SJSA1 (cell line): ENCODE measurements around the gene HIPK2. TPM values are rescaled to one million over a fixed set of nuclear protein-coding genes. Genes with fewer than 3 reads are reported as not detected.

Experiments used
- DNase-seq, 2 experiments: peaks; one replicate each; pipeline ENCODE4 v3.0.0-alpha.2; 2015 to 2020; ENCODE audit warnings: low spot score in 2 of 2, low read depth in 1 of 2
- H3K27ac ChIP-seq: fragments of 250-450 bp; sonication (Bioruptor Pico); 2 replicates; pipeline ENCODE4 v1.5.1; 2020; ENCODE audit warnings: mild to moderate bottlenecking, moderate library complexity
- H3K27me3 ChIP-seq: fragments of 250-450 bp; sonication (Bioruptor Pico); replicated peaks from 2 replicates; pipeline ENCODE4 v1.5.1; 2020; ENCODE audit warnings: mild to moderate bottlenecking, moderate library complexity
- H3K36me3 ChIP-seq: fragments of 250-450 bp; sonication (Bioruptor Pico); 2 replicates; pipeline ENCODE4 v1.5.1; 2020; ENCODE audit warnings: mild to moderate bottlenecking
- H3K4me1 ChIP-seq: fragments of 250-450 bp; sonication (Bioruptor Pico); replicated peaks from 2 replicates; pipeline ENCODE4 v1.6.1; 2021; ENCODE audit warnings: mild to moderate bottlenecking
- H3K4me3 ChIP-seq: fragments of 250-450 bp; sonication (Bioruptor Pico); 2 replicates; pipeline ENCODE4 v1.5.1; 2020; ENCODE audit warnings: mild to moderate bottlenecking
- H3K9me3 ChIP-seq: fragments of 250-450 bp; sonication (Bioruptor Pico); replicated peaks from 2 replicates; pipeline ENCODE4 v1.5.1; 2020; ENCODE audit warnings: mild to moderate bottlenecking
- total RNA-seq: library from RNA; depleted of rRNA; stranded (reverse); fragments of >200 nt; shearing (Covaris generic); gene quantifications from 2 replicates; pipeline ENCODE4 v1.2.3, GENCODE V29; 2014

Gene HIPK2
- total RNA-seq, 1 experiment from 2014 or later: 10.9 TPM

DNA sequence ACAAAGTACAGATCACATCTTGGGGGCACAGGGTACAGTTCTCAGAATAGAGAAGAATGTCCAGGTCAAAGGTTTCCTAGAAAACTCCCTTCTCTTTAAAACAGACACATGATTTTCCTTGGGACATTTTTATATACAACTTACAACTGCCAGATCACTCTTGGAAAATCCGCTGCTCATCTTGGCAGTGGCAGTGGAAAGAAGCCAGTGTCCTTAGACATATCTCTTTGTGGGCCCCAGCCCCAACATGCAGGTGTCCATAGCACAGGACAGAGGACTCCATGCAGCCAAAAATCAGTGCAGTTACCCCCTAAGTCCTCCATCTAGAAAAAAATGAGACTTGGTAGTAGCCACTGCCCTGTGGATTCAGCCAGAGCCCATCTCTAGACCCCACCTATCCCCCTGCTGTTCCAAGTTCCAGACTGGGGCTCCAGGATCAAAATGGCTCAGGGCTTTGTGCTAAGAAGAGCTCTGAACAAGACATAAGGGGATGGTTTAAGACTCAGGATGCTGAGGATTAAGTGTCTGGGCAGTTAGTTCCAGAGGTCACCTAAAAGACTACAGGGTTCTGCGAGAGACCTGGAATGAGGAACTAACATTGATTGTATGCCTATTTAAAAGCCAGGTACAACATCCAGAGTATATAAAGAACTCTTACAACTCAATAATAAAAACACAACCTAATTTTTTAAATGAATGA, 34.4 kb downstream of the HIPK2 start:
- Histone ChIP-seq H3K36me3 (peaks cover 10% of the 10 kb centered on the region), H3K27me3 (no peaks in the 10 kb centered on the region), H3K27ac (no peak overlapping the region), H3K4me3 (no peak overlapping the region), H3K9me3 (no peaks in the 10 kb centered on the region), H3K4me1 (peaks cover 25% of the 10 kb centered on the region)
- no peak for DNase-seq

DNA sequence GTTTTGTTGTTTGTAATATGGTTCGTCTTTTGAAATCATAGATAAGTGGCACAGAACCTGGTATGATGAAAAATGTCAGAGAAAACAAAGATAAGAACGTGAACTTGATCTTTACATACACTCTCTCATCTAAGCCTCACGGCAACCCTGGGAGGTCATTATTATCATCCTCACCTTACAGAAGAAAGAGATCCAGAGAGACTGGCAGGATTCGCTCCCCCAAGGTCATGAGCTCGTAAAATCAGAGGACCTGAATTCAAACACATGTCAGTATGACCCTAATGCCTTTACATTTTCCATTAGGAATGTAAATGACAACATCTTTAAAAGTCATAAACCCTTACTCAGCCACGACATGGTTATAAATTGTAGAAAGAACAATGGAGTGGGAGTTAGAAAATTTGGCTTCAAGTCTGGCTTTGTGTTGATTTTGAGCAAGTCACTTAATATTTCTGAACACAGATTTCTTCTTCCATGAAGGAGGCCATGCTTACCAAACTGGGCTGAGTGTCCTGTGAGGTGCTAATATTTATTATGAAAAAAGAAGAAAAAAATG, 35.9 kb downstream of the HIPK2 start:
- H3K27me3 ChIP-seq: no peaks in the 10 kb centered on the region
- peaks cover 10% of the 10 kb centered on the region for H3K36me3 ChIP-seq
- no peak for DNase-seq
- H3K4me1 ChIP-seq: peaks cover 39% of the 10 kb centered on the region
- H3K9me3 ChIP-seq: no peaks in the 10 kb centered on the region
- H3K27ac ChIP-seq: no peak overlapping the region
- H3K4me3 ChIP-seq: no peak overlapping the region

DNA sequence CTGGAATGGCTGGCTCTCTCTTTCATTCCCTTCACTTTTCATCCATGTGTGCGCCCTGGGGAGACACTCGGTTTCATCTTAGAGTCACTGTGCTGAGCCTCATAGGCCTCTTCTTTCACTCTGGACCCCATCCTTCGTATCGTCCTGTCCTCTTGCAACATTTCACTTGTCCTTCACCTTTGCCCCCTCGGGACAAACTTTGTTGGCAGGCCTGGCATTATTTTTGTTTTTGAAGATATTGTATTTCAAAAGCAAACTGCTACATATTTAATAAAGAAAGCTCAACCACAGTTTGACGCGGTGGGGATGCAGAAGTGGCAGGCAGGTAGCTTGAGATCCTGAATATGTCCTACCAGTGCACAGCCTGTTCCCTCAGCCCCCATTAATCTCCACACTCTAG, 36.6 kb downstream of the HIPK2 start:
- H3K4me3 ChIP-seq: no peak overlapping the region
- peaks cover 39% of the 10 kb centered on the region for H3K4me1 ChIP-seq
- H3K27ac ChIP-seq: no peak overlapping the region
- H3K36me3 ChIP-seq: peaks cover 10% of the 10 kb centered on the region
- no peaks in the 10 kb centered on the region for H3K27me3 ChIP-seq
- no peak for DNase-seq
- H3K9me3 ChIP-seq: no peaks in the 10 kb centered on the region

DNA sequence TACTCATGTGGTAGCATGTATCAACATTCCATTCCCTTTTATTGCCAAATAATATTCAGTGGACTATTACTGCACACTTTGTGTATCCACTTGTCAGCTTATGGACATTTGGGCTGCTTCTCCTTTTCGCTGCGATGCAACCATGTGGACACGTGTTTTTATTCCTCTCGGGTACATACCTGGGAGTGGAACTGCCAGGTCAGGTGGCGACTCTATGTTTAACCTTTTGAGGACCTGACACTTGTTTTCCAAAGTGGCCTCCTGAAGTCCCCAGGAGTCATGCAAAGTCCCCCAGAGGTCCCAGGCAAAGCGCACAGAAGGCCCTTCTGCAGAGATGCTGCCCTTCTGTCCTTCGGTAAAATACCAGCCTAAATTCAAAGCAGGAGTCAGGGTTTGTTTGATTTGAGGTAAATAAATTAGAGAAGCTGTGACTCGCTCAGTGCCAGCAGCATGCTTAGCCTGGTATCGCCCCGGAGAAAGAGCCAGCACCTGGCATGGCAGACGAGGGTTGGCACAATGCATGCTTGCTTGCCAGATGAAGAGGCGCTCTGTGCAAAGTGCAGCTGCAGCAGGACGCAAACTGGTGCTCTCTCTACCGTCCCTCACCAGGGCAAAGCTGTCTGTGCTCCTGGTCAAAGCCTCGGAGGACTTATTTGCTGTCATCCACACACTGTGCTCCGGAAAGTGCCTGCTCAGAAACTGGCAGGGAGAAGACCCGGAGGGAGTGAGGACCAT, 37.8 kb downstream of the HIPK2 start:
- Histone ChIP-seq H3K27ac (no peak overlapping the region), H3K4me3 (no peak overlapping the region), H3K36me3 (peaks cover 14% of the 10 kb centered on the region), H3K4me1 (peaks cover 42% of the 10 kb centered on the region), H3K27me3 (no peaks in the 10 kb centered on the region), H3K9me3 (no peaks in the 10 kb centered on the region)
- DNase-seq: no peak

DNA sequence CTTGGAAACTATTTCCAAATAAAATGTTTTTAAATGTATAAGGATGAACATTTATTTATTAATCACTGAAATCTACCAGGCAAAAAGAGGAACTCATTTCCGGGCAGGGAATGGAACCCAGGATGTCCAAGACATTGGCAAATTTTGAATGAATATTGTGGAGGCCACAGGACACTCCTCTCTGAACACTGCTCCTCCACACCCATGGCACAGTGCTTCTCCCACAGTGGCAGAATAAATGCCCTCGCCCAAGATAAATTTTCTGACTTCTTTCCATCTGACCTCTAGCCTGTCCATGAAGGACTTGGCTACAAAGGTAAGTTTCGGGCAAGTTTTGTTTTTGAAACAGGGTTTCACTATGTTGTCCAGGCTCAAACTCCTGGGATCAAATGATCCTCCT, 39.0 kb downstream of the HIPK2 start:
- H3K9me3 ChIP-seq: no peaks in the 10 kb centered on the region
- no peak for DNase-seq
- H3K27ac ChIP-seq: no peak overlapping the region
- H3K4me3 ChIP-seq: no peak overlapping the region
- peaks cover 12% of the 10 kb centered on the region for H3K36me3 ChIP-seq
- H3K27me3 ChIP-seq: no peaks in the 10 kb centered on the region
- peaks cover 55% of the 10 kb centered on the region for H3K4me1 ChIP-seq

DNA sequence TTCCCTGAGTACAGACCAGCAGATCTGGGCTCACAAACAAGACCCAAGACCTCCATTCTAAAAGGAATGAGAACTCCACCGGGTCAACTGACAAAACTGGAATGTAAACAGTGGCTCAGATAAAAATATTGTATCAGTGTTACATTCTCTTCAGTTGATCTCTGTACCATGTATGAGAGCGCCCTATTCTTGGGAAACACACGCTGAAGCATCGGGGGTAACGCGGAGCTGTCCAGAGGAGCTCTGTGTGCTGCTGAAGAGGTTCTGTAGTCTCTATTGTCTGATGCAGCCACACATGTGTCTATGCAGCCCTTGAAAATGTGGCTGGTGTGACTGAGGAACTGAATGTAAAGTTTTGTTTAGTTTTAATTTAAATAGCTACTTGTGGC, 39.7 kb downstream of the HIPK2 start:
- Histone ChIP-seq H3K36me3 (peaks cover 12% of the 10 kb centered on the region), H3K27me3 (no peaks in the 10 kb centered on the region), H3K27ac (no peak overlapping the region), H3K9me3 (no peaks in the 10 kb centered on the region), H3K4me3 (no peak overlapping the region), H3K4me1 (peaks cover 56% of the 10 kb centered on the region)
- peak in 1 of 2 experiments; percentile 26 for DNase-seq

DNA sequence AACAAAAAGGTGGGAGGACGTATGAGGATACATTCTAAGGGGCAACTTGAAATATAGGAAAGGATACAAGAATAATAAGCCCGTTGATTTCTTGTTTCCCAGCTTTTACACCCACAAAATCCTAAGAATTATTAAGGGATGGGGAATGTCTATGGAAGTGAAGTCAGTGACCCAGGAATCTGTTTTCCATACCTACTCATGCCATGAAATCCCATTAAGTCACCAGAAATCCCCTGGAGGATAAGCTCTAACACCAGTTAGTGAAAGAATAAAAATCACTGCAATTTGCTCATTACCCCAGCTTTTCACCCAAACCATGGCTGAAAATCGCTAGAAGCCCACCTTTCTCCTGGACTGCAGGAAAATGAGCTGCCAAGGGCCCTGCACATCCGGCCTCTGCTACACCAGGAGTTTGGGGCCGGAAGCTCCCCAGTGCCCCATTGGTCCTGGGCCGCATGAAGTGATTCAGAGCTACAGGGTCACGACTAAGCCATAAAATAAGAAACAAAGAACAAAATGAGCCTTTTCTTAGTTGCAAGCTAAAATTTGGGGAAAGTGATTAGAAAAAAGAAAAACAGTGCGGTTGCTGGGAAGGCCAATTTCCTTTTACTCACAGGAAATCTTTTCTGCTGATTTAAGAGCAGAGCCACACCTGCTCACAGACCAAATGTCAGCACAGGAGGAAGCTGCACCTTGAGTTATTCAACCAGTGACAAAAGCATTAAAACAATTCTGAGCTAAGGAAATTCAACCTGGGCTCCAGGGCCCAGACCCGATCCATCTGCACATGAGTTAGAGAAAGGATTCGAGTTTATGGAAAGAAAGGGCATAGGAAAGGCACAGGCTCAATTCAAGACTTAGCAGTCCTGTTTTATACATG, 40.3 kb downstream of the HIPK2 start:
- Histone ChIP-seq H3K4me1 (peaks cover 56% of the 10 kb centered on the region), H3K27ac (no peak overlapping the region)
- no peak for DNase-seq

DNA sequence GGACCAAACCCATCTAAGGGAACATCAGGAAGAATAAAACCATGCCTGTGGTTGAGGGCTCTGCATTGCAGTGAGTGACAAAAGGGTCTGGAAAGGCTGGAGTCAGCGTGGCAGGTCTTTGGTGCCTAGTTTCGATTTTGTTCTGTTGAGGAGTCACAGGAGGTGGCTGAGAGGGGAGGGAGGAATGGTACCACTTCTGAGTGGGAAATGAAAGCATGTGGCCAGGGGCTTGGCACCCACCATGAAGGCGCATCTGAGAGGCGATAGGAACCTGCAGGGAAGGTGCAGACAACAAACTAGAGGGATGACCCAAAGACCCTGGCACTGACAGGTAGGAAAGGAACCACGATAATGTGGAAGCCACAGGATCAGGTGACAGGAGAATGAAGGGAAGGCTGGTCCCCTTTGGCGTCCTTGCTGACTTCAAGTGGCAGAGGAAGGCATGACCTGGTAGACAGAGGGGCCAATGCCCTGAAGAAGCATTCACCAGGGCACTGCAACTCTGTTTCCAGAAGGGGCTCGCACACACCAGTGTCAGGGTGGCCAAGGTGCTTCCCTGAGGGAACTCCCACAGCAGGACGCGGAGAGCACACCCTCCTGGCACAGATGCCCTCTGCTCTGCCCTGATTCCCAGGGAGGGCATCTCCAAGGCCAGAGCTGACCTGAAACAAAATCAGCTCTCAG, 41.7 kb downstream of the HIPK2 start:
- DNase-seq: no peak
- no peaks in the 10 kb centered on the region for H3K9me3 ChIP-seq
- peaks cover 56% of the 10 kb centered on the region for H3K4me1 ChIP-seq
- H3K27ac ChIP-seq: no peak overlapping the region
- no peaks in the 10 kb centered on the region for H3K27me3 ChIP-seq
- H3K4me3 ChIP-seq: no peak overlapping the region
- peaks cover 10% of the 10 kb centered on the region for H3K36me3 ChIP-seq

More for the DNA sequence above, 40.3 kb downstream of the HIPK2 start:
- Histone ChIP-seq H3K9me3 (no peaks in the 10 kb centered on the region), H3K27me3 (no peaks in the 10 kb centered on the region), H3K36me3 (peaks cover 16% of the 10 kb centered on the region), H3K4me3 (no peak overlapping the region)

DNA sequence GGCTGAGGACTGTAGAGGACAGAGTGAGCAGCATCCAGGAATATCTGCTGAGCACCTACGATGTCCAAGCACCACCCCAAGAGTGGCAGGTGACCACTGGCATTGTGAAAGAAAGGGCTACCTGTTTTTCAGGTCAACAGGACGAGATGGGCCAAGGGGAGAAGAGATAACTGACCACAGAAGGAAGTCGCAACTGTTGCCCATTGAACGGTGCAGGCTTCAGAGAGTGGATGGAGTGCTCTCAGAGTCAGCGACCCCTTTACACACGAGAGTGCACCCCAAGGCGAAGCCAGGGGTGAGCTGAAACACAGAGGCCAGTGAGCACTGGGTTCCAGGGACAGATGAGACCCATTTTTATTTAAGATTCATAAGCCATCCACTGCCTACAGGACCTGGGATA, 42.3 kb downstream of the HIPK2 start:
- no peaks in the 10 kb centered on the region for H3K27me3 ChIP-seq
- no peak overlapping the region for H3K4me3 ChIP-seq
- H3K36me3 ChIP-seq: peaks cover 10% of the 10 kb centered on the region
- DNase-seq: no peak
- H3K9me3 ChIP-seq: no peaks in the 10 kb centered on the region
- H3K27ac ChIP-seq: no peak overlapping the region
- H3K4me1 ChIP-seq: peaks cover 56% of the 10 kb centered on the region

DNA sequence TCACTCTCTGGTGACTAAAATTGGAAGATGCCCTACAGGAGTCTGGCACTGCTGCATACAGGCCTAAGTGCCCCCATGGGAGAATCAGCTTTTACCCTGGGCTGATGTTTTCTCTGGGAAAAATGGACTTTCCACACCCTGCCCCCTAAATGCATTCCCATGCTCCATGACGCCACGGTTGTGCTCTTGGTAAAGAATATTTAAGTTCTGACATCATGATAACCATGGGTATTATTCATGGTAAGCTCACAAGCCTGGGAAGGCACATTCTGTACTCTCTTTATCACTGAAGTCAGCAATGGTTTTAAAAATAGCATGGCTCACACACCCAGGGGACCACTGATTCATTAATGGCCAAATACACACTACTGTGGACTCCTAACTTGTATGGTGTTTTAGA, 43.4 kb downstream of the HIPK2 start:
- Histone ChIP-seq H3K27me3 (no peaks in the 10 kb centered on the region), H3K36me3 (peaks cover 10% of the 10 kb centered on the region; the same call in 1 of the 2 replicates), H3K4me3 (no peak overlapping the region), H3K27ac (peak overlapping the region; percentile 22; the same call in 1 of the 2 replicates), H3K9me3 (no peaks in the 10 kb centered on the region), H3K4me1 (peaks cover 56% of the 10 kb centered on the region)
- DNase-seq: peak in 1 of 2 experiments; percentile 39

DNA sequence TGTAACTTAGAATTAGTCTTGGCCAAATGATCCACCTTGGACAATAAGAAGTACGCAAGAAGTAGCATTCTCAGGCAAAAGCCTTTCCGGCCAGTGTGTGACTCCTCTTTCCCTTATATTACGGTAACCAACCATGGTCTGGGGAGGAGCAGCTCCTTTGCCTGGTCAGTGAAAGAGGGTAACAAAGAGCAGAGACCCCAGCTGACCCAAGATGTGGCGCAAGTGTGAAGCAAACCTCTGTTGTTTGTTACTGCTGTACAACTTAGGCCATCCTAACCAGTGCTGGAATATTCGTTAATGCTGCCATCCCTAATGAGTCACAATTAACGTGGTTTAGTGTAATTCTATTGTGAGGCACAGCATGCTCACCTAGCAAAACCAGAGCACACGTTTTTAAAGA, 44.0 kb downstream of the HIPK2 start:
- Histone ChIP-seq H3K27me3 (no peaks in the 10 kb centered on the region), H3K4me3 (no peak overlapping the region), H3K36me3 (peaks cover 10% of the 10 kb centered on the region; the same call in 1 of the 2 replicates), H3K4me1 (peaks cover 56% of the 10 kb centered on the region), H3K9me3 (no peaks in the 10 kb centered on the region), H3K27ac (peak overlapping the region; percentile 22; the same call in 1 of the 2 replicates)
- DNase-seq: no peak

DNA sequence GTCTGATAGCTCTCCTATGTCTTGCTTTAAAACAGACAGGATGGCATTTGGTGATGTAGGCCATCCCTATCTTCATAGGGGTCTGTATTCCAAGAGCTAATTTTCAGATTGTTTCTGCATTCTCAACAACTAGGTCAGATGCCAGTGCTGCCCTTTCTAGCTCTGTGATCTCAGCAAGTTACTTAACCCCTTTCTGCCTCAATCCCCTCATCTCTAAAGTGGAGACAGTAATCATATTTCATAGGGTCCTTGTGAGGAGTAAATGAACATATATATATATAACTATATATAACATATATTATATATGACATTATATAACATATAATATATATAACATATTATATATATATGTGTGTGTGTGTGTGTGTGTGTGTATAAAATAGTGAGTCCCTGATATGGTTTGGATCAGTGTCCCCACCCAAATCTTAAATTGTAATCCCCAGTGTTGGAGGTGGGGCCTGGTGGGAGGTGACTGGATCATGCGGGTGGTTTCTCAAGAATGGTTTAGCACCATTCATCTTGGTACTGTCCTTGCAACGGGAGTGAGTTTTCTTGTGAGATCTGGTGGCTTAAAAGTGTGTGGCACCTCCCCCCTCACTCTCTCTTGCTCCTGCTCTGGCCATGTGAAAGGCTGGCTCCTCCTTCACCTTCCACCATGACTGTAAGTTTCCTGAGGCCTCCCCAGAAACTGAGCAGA, 45.2 kb downstream of the HIPK2 start:
- H3K27me3 ChIP-seq: no peaks in the 10 kb centered on the region
- no peak overlapping the region for H3K4me3 ChIP-seq
- no peaks in the 10 kb centered on the region for H3K9me3 ChIP-seq
- peak overlapping the region; percentile 47; the same call in 1 of the 2 replicates for H3K27ac ChIP-seq
- H3K36me3 ChIP-seq: peaks cover 10% of the 10 kb centered on the region; the same call in 1 of the 2 replicates
- H3K4me1 ChIP-seq: peaks cover 48% of the 10 kb centered on the region
- DNase-seq: no peak
